Activated CD8-positive, alpha-beta memory T cell treated with anti-CD3 and anti-CD28 coated beads, Interleukin-2, amount 50 U/mL, for 24 hours (primary cell): Measurements from ENCODE around the gene RNF215.

Experiments used
- DNase-seq: peaks from one replicate; pipeline ENCODE4 v3.0.0-alpha.2; 2020; ENCODE audit errors: extremely low read depth

RNF215 gene

DNA sequence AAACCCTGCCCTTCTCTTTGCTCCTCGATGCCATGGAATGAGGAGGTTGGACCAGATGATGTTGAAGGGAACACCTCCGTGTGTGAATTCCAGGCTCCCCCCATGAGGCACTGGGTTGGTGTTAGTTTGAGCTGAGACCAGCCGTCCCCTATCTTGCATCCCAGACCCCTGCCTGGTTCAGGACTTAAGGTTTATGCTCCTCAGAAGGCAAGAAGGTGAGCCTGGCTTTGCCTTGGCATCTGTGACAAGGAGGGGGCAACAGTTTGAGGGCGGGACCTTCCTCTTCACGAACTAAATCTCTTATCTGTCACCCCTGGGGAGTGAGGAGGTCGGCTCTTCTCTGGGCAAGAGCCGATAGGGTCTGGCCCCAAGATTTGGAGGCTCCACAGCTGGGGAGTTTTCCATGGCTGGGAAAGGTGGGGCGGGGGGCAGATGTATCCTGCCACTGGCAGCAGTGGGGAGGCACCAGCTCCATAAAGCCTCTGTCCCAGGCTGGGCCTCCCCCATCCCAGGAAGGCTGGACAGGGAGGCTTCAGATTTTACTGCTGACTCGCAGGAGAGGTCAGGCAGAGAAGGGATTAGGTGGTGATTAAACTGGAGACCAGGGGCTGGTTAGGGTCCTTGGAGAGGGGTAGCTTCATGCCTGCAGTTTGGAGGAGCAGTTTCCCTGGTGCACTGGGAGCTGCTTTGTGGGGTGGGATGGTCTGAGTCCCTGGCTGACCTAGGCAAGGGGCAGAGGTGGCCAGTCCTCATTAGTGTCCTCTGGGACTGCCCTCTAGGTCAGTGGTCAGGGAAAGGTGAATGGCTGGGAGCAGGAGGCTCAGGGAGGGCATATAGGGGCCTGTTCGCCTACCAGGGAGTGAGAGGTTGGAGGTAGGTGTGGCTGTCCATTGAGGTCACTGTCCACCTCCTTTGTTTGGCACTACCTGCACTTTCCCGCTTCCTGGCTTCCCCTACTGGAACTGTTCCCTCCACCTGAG, 10.7 kb upstream of the RNF215 start:
- DNase-seq, result no peak

- peak; percentile 19 for DNase-seq
Observed at GRCh38 chr22:30396871-30397655, 9.9 kb upstream of the RNF215 start, which contains the start of gene SEC14L2. SEC14L2 (plus strand) TSS chr22:30397018; CDS start chr22:30397117, 99 bp downstream.

DNA sequence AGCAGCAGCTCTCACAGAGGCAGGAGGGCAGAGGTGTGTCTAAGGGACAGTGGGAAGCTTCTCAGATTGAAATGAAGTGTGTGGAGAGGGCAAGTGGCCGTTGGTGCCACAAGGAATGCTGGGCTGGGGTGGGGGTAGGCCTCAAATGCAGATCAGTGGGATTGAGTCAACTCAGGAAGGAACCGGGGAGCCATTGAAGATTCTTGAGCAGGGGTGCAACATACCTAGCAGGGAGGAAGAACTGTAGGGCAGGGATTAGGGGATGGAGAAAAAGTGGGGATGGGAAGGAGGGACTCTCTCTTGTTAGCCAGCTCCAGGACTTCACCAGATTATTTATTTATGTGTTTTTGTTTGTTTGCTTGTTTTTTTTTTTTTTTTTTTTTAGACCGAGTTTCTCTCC, 6.7 kb upstream of the RNF215 start:
- no peak for DNase-seq

DNA sequence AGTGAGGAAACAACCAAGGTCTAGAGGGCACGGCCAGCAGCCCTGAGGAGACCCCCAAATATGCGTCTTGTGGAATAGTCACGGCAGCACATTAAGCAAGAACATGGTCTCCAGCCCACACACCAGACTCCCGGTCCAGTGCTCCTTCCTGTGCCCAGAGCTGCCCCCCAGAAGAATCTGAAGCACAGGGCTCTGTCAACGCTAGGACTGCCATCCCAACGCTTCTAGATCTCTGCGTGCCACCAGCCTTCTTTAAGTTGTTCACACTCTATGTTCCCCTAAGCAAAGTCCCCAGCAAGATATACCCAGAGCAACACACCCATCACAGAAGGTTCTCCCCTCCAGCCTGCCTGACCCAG, 6.1 kb upstream of the RNF215 start:
- no peak for DNase-seq

DNA sequence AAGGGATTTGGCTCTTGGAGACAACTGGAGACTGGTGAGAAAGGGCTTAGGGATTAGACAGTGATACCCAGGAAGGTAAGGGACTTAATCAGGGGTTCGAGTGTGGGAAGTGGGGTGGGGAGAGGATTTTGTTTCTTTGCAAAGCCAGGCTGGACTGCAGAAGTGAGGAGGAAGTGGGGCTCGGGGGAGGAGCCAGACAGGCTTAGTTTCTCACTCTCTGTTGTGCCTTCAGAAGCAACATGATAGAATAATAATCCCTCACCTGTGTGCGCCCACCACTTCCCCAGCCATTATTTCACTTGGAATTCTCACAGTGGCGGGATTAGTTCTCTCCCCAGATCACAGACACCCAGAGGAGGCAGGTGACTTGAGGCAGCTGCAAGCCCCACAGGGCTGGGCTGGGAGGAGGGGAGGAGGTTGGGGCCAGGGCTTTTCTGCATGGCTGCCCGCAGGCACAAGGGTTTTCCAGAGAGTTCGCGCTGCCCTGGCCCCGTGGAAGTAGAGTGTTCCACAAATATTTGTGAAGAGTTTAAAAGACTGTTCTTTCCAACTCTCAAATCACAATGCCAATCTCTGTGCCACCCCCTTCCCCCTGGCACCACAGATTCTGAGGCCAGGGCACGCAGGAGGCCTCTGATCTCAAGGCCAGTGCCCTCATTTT, 5.6 kb upstream of the RNF215 start:
- DNase-seq, result no peak

DNA sequence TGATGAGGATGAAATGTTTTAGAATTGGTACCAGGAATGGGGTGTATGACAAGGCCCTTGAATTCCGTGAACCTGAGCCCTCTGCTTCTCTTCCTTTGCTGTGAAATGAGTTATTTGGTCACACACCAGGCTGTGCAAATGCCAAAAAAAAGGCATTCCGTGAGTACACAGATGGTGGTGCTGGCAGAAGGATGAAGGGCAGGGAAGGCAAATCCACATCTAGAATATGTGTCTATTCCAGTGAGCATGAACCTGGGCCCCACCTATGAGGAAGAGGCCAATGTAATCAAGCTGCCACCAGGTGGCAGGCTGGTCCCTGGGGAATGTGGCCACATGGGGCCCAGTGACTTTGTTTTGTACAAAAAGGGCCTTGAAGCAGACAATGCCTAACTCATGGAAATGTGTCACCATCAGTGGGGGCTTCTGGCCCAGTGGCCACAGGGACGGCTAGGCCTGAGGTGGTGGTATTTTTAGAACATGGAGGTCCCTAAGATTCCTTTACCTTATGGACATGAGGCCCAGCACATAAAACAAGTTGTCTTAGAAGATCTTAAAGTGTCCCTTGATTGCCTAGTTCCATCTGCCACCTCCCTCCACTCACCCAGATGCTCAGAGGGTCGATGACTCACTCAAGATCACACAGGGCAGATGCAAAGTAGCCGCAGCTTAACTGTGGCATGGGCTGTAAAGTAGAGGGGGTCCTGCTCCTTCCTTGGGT, 3.9 kb upstream of the RNF215 start:
- DNase-seq, result peak; percentile 42

- no peak for DNase-seq
Observed at GRCh38 chr22:30386608-30386959, 627 bp downstream of the RNF215 start.

GRCh38 chr22:30385942-30386341, 1.3 kb downstream of the RNF215 start:
- no peak for DNase-seq

DNA sequence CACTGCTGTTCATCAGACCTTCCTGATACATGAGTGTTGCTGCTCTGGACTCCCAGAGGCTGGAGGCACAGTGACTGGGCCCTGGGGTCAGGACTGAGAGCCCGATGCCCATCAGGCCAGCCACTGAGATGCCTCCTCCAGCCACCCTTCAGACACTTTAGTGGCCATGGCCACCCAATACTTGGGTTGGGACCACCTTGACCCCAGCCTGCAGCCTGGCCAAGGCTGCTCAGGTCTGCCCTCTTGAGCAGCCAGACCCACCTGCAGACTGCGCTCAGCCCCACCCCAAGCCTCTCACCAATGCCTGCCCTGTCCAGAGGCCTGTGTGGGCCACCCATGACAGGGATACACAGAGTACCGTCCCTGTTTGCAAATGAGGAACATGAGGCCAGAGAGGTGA, 4.2 kb downstream of the RNF215 start:
- DNase-seq, result no peak

DNA sequence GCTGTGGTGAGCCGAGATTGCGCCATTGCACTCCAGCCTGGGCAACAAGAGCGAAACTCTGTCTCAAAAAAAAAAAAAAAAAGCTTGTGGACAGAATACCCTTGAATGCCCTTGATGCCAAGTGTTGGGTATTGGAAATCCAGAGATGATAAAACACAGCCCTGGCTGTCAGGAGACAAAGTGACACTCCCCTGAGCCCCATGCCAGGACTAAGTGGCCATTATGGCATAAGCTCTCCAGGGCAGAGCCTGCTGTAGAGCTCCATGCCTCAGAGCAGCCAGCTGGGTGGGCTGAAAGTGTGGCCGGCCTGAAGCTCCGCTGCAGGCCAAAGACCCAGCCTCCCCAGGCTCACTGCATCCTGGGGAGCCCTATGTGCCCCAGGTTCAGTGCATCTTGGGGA, 4.9 kb downstream of the RNF215 start:
- no peak for DNase-seq

DNA sequence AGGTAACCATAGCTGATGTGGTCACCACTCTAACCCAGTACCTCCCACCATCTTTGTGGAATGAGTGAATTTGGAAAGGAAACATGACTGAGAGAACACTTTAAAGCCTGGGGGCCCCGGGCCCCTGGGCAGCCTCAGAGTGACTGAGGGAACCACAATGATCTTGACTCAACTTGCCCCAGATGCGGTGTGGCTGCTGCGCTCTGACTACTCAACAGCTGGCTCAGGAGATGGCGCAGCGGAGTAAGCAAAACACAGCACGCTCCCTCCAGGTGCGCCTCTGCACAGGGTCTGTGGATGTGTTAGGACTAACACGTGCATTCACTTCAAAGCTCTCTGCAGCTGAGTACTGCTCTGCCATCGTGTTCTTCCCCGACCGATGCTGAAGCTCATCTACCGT, 5.9 kb downstream of the RNF215 start:
- DNase-seq, result no peak

DNA sequence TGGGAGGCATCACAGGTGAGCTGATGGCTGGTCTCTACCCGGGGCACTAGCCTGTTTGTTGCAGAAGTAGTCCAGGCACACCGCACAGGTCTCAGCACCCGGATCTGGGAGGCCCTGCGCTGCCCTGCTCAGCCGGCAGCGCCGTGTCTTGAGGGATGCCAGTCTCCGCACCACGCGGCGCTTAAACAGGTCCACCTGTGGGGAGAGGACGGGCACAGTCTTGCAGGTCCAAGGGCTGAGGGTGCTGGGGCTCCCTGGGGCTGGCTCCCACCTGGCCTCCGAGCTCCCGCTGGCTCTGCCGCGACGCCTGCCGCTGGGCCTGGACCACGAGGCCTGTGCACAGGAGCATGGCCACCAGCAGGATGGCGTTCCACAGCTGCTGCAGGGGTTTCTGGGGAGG, 7.2 kb downstream of the RNF215 start:
- no peak for DNase-seq

GRCh38 chr22:30375312-30375849, 11.8 kb downstream of the RNF215 start:
- DNase-seq, result no peak

GRCh38 chr22:30373331-30374325, 13.6 kb downstream of the RNF215 start:
- no peak for DNase-seq

- no peak for DNase-seq
Observed at GRCh38 chr22:30372915-30373314, 14.3 kb downstream of the RNF215 start.

DNA sequence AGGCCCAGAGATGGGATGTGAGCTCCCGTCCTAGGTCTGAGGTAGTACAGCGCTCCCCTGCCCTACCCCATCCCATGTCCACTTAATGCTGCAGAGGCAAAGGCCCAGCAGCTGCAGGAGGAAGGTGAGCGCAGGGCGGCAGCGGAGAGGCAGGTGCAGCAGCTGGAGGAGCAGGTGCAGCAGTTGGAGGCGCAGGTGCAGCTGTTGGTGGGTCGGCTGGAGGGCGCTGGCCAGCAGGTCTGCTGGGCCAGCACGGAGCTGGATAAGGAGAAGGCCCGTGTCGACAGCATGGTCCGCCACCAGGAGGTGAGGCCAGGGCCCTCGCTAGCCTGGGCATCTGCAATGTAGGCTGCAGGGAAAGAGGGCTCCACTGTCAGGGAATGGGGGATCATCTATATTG, 15.2 kb downstream of the RNF215 start:
- DNase-seq, result no peak

- DNase-seq, result no peak
Observed at GRCh38 chr22:30371321-30371720, 15.9 kb downstream of the RNF215 start.

- DNase-seq, result no peak
Observed at GRCh38 chr22:30370641-30371230, 16.5 kb downstream of the RNF215 start.

DNA sequence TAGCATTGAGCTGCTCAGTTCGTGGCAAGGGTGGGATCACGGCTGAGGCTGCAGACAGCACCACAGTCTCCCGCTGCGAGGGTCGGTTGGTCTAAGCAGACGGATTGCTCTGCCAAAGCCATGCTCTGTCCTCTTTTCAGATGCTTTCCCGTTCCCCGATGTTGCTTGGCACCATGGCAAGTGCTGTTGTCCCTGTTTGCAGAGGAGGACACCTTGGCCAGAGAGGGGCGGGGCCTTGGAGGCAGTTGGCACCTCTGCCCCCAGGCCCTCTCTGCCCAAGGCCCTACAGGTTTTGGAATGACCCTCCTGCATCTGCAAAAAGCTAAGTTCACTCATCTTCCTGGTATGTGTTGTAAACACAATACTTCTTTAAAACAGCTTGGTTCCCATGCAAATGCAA, 18.8 kb downstream of the RNF215 start:
- DNase-seq, result no peak

GRCh38 chr22:30365891-30366290, 21.3 kb downstream of the RNF215 start:
- no peak for DNase-seq
